ENCODE measurements around the gene SLC39A9. TPM values are rescaled to one million over a fixed set of nuclear protein-coding genes. Genes with fewer than 3 reads are reported as not detected.

Gene SLC39A9, protein sequence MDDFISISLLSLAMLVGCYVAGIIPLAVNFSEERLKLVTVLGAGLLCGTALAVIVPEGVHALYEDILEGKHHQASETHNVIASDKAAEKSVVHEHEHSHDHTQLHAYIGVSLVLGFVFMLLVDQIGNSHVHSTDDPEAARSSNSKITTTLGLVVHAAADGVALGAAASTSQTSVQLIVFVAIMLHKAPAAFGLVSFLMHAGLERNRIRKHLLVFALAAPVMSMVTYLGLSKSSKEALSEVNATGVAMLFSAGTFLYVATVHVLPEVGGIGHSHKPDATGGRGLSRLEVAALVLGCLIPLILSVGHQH
- total RNA-seq: 59.1 to 59.9 TPM (median 59.4 TPM) in 3 replicates

DNA sequence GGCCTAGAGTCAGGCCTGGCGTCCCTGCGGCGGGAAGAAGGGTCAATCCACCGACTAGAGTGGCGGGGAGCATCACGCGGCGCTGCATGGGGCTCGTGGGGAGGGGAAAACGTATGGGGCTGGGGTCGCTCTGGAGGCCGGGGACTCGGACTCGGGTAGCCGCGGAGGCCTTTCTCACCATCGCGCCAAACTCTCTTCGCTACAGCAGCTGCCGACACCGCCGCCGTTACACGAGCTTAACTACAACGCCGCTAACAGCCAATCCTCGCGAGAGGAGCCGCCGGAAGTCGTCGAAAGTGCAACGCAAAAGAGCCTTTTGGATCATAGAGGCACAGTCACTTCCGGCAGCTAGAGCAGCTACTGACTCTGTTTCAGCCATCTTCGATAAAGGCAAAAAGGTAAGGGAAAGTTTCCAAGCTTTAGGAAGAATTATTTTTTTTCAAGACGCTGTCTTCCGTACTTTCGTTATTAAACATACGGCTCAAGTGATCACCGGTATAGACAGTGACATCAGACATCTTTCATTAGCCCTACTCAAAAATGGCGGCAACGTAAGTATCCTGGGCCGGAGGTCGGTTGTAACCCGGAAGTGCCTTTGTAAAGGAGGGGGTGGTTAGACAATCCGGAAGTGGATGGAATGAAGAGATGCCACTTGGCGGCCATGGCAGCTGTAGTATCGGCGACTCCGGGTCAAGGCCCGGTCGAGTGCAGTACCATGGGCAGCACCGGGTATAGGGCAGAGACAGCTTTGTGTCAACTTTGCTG is at the start of gene SLC39A9, which contains the start of gene ERH:
SLC39A9 (plus strand) TSS at position 640 of the 765 bp plus-strand sequence. CDS start 678 bp downstream, outside the sequence.
ERH (minus strand) TSS at position 247 of the 765 bp plus-strand sequence; CDS start at position 181, 66 bp downstream.
- H3K27me3 Mint-ChIP-seq (ENCODE audit: low read depth): no peaks in the 10 kb centered on the region
- H3K27ac Mint-ChIP-seq: peak within 1 kb of the TSS; percentile 99
- peaks cover 14% of the 10 kb centered on the region for H3K36me3 Mint-ChIP-seq
- peak; percentile 86 to 92 for DNase-seq (ENCODE audit: low spot score in 2 of 2, unreplicated experiment in 2 of 2)
- TF ChIP-seq, protein P1, sequence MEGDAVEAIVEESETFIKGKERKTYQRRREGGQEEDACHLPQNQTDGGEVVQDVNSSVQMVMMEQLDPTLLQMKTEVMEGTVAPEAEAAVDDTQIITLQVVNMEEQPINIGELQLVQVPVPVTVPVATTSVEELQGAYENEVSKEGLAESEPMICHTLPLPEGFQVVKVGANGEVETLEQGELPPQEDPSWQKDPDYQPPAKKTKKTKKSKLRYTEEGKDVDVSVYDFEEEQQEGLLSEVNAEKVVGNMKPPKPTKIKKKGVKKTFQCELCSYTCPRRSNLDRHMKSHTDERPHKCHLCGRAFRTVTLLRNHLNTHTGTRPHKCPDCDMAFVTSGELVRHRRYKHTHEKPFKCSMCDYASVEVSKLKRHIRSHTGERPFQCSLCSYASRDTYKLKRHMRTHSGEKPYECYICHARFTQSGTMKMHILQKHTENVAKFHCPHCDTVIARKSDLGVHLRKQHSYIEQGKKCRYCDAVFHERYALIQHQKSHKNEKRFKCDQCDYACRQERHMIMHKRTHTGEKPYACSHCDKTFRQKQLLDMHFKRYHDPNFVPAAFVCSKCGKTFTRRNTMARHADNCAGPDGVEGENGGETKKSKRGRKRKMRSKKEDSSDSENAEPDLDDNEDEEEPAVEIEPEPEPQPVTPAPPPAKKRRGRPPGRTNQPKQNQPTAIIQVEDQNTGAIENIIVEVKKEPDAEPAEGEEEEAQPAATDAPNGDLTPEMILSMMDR (IDR thresholded peaks at IDR 0.05; ENCODE audit: unreplicated experiment): no peak
- H3K9me3 Mint-ChIP-seq: no peaks in the 10 kb centered on the region
- peaks cover 49% of the 10 kb centered on the region for H3K4me1 Mint-ChIP-seq
- H3K4me3 Mint-ChIP-seq: peak within 1 kb of the TSS; percentile 96

DNA sequence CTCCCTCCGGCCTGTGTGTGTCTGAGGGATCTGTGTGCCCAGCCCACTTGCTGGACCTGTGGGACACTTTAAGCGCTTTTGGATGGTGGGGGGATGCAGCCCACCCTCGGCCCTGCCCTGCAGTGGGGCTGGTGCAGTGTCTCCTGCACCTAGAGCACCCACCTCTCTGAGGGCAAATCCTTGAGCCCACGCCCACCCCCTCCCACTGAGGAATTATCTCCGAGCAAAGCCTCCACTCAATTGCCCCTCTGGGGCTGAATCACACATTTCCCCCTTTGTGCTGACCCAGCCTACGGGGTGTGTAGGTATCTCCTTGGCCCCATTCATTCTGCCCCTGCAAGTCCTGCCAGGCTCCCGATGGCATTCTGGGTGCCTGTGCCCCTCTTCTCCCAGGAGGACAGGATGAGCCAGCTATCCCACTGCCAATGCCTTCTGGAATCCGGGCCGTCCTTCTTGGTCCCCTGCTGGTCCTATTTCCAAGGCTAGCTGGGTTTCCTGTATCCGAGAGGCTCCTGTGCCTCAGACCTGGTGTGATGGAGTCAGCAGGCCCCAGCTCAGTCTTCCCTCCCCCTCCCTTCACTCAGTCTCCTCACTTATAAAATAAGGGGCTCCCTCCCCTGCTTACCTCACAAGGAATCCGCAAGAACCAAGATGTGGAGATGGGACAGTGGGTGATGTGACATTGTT is 49.3 kb upstream of the SLC39A9 start:
- no peak overlapping the region for H3K27ac Mint-ChIP-seq
- no peaks in the 10 kb centered on the region for H3K36me3 Mint-ChIP-seq
- no peaks in the 10 kb centered on the region for H3K27me3 Mint-ChIP-seq (ENCODE audit: low read depth)
- TF ChIP-seq, protein P1 (IDR thresholded peaks at IDR 0.05; ENCODE audit: unreplicated experiment): no peak
- H3K9me3 Mint-ChIP-seq: no peaks in the 10 kb centered on the region
- no peak overlapping the region for H3K4me3 Mint-ChIP-seq
- DNase-seq (ENCODE audit: low spot score in 2 of 2, unreplicated experiment in 2 of 2): no peak
- H3K4me1 Mint-ChIP-seq: peaks cover 5% of the 10 kb centered on the region

DNA sequence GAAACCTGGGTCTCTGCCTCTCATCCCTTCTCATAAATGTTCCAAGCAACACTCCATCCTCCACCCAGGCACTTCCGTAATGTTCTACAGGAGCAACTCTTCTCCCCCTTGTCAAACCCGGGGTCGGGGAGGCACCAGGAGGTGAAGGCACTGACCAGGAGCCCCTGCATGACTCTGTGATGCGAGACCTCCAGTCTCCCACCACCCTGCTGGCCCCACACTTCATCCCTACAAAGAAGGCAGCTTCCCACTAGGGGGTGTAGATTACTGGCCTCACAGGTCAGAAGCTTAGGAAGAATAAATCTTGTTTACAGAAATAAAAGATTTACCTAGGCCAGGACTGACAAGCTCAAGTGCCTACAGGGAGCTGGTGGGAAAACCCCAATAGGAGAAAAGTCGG is 47.6 kb upstream of the SLC39A9 start:
- TF ChIP-seq, protein P1 (IDR thresholded peaks at IDR 0.05; ENCODE audit: unreplicated experiment): no peak
- no peaks in the 10 kb centered on the region for H3K9me3 Mint-ChIP-seq

DNA sequence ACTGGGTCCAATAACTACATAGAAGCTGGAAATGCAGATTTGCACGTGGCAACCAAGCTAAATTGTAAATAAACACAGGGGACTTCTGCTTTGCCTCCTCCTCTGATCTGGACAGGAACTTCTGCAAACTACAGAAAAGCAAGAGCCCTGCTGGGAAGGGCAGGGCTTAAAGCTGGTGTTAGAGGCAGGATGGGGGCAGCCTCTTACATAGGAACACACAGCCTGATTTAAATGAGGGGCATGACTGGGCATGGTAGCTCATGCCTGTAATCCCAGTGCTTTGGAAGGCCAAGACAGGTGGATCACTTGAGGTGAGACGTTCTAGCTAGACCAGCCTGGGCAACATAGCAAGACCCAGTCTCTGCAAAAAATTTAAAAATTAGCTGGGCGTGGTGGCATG is 47.1 kb upstream of the SLC39A9 start:
- Mint-ChIP-seq H3K4me1 (peaks cover 12% of the 10 kb centered on the region), H3K9me3 (no peaks in the 10 kb centered on the region), H3K27me3 (ENCODE audit: low read depth) (no peaks in the 10 kb centered on the region), H3K4me3 (no peak overlapping the region), H3K27ac (no peak overlapping the region), H3K36me3 (no peaks in the 10 kb centered on the region)
- no peak for DNase-seq (ENCODE audit: low spot score in 2 of 2, unreplicated experiment in 2 of 2)
- TF ChIP-seq, protein P1 (IDR thresholded peaks at IDR 0.05; ENCODE audit: unreplicated experiment): no peak

More for the DNA sequence above, 47.6 kb upstream of the SLC39A9 start:
- no peaks in the 10 kb centered on the region for H3K27me3 Mint-ChIP-seq (ENCODE audit: low read depth)
- H3K36me3 Mint-ChIP-seq: no peaks in the 10 kb centered on the region
- H3K27ac Mint-ChIP-seq: no peak overlapping the region
- H3K4me3 Mint-ChIP-seq: no peak overlapping the region
- H3K4me1 Mint-ChIP-seq: peaks cover 12% of the 10 kb centered on the region
- no peak for DNase-seq (ENCODE audit: low spot score in 2 of 2, unreplicated experiment in 2 of 2)

DNA sequence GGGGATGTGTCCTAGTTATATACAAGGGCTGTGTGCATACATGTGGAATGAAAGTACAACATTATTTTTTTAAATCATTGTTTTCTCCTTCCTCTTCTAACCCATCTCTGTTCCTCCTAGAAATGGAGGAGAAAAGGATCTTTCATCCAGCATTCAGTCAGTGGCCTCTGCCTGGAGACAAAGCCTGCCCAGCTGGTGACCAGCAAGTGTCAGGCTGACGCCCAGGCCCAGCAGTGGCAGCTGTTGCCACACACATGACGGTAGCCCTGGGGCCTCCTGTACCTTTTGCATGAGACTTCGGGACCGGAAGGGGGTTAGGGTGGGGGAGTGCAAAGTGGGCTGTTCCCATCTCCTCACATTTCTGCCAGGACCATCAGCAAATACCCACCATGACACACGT is 46.6 kb upstream of the SLC39A9 start:
- Mint-ChIP-seq H3K4me3 (no peak overlapping the region), H3K27me3 (ENCODE audit: low read depth) (no peaks in the 10 kb centered on the region), H3K4me1 (peaks cover 12% of the 10 kb centered on the region), H3K9me3 (no peaks in the 10 kb centered on the region), H3K36me3 (no peaks in the 10 kb centered on the region), H3K27ac (no peak overlapping the region)
- no peak for DNase-seq (ENCODE audit: low spot score in 2 of 2, unreplicated experiment in 2 of 2)
- TF ChIP-seq, protein P1 (IDR thresholded peaks at IDR 0.05; ENCODE audit: unreplicated experiment): no peak
